HL-60 (cell line): ENCODE data around the gene SYNJ1.

ENCODE experiments used
- GABPA ChIP-seq: IDR thresholded peaks from 2 replicates; pipeline ENCODE4 v1.6.1; 2012; ENCODE audit warnings: low read depth
- SPI1 ChIP-seq: IDR thresholded peaks from 2 replicates; pipeline ENCODE4 v1.6.1; 2012; ENCODE audit warnings: low read depth, mild to moderate bottlenecking, borderline replicate concordance
- TF ChIP-seq, protein P1 (sequence below): IDR thresholded peaks from 2 replicates; pipeline ENCODE4 v1.6.1; 2012; ENCODE audit warnings: low read depth; ENCODE audit not compliant: insufficient replicate concordance
- TF ChIP-seq, protein P2 (sequence below): IDR thresholded peaks from one replicate; pipeline ENCODE4 v1.5.1; 2011; ENCODE audit warnings: low read length, control low read depth, inconsistent platforms; ENCODE audit not compliant: insufficient read depth

DNA sequence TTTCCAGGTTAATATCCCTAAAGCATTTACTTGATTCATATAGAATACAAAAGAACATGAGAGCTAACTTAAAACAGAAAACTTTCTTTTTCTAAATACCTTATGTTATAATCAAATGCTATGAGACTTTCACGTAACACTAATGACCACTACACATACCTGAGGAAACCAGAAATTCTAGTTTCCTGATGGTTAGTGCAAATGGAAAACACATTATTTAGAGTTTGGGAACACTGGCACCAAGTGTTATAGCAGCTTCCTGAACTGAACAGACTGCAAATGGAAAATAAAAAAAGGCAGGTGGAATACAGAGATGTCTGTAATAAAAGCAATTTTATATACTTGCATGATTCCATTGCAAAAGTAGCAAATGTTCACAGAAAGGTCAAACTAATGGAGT is 28.3 kb upstream of the SYNJ1 start:
- TF ChIP-seq, protein P1, sequence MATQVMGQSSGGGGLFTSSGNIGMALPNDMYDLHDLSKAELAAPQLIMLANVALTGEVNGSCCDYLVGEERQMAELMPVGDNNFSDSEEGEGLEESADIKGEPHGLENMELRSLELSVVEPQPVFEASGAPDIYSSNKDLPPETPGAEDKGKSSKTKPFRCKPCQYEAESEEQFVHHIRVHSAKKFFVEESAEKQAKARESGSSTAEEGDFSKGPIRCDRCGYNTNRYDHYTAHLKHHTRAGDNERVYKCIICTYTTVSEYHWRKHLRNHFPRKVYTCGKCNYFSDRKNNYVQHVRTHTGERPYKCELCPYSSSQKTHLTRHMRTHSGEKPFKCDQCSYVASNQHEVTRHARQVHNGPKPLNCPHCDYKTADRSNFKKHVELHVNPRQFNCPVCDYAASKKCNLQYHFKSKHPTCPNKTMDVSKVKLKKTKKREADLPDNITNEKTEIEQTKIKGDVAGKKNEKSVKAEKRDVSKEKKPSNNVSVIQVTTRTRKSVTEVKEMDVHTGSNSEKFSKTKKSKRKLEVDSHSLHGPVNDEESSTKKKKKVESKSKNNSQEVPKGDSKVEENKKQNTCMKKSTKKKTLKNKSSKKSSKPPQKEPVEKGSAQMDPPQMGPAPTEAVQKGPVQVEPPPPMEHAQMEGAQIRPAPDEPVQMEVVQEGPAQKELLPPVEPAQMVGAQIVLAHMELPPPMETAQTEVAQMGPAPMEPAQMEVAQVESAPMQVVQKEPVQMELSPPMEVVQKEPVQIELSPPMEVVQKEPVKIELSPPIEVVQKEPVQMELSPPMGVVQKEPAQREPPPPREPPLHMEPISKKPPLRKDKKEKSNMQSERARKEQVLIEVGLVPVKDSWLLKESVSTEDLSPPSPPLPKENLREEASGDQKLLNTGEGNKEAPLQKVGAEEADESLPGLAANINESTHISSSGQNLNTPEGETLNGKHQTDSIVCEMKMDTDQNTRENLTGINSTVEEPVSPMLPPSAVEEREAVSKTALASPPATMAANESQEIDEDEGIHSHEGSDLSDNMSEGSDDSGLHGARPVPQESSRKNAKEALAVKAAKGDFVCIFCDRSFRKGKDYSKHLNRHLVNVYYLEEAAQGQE, result no peak
- TF ChIP-seq, protein P2, sequence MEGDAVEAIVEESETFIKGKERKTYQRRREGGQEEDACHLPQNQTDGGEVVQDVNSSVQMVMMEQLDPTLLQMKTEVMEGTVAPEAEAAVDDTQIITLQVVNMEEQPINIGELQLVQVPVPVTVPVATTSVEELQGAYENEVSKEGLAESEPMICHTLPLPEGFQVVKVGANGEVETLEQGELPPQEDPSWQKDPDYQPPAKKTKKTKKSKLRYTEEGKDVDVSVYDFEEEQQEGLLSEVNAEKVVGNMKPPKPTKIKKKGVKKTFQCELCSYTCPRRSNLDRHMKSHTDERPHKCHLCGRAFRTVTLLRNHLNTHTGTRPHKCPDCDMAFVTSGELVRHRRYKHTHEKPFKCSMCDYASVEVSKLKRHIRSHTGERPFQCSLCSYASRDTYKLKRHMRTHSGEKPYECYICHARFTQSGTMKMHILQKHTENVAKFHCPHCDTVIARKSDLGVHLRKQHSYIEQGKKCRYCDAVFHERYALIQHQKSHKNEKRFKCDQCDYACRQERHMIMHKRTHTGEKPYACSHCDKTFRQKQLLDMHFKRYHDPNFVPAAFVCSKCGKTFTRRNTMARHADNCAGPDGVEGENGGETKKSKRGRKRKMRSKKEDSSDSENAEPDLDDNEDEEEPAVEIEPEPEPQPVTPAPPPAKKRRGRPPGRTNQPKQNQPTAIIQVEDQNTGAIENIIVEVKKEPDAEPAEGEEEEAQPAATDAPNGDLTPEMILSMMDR, result no peak
- TF ChIP-seq SPI1, result no peak
- TF ChIP-seq GABPA, result no peak
